ENCODE data around the gene UNKL. TPM values are rescaled to one million over a fixed set of nuclear protein-coding genes. Genes with fewer than 3 reads are reported as not detected.
A peak's percentile ranks its signal among the peaks of the same experiment; 100 is the strongest.

The UNKL gene
- total and polyA plus RNA-seq, 8 donors = 4.4 to 22.1 (median 10.2) TPM

DNA sequence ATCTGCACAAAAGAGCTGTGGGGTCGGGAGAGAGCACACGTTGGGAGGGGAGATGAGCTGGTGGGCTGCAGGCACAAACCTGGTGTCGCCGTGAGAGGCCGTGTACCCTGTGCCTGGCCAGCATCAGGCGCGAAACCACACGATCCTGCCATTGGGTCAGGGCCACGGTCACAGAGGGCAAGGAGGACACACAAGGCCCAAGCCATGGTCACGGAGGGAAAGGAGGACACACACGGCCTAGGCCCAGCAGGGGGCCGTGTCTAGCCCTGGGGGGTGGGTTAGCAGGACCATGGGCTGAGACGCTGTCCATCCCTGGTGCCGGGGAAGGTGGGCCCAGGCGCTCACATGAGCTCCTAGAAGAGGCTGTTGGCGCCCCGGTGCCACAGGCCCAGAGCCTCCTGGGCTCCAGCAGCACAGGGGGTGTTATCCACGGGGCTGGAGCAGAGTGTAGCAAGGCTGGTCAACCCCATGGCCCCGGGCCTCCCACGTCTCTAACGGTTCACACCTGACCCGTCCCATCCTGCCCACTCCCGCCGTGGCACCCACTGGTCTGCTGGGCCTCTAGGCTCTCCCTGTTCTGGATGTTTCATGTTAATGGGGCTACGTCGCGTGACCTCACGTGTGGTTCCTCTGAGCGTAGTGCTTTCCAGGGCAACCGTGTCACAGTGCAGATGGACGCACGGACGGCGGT lies 37.3 kb upstream of the UNKL start:
- no peak for DNase-seq
- no peaks in the 10 kb centered on the region for H3K9me3 ChIP-seq
- peaks cover 0 to 30% (median 7%) of the 10 kb centered on the region in 3 donors for H3K36me3 ChIP-seq
- no peaks in the 10 kb centered on the region for H3K4me1 ChIP-seq
- 93 to 94% methylated on average over 34 of the region's 34 CpGs for whole genome bisulfite sequencing, 2 donors
- no peak for FAIRE-seq
- ATAC-seq = no peak
- no peak for TF ChIP-seq CTCF (IDR thresholded peaks at IDR 0.05)
- no peak overlapping the region for H3K27ac ChIP-seq
- intact Hi-C loops (cut with DNase I) = no loop called here
- H3K4me3 ChIP-seq = no peak overlapping the region
- no peaks in the 10 kb centered on the region for H3K27me3 ChIP-seq

GRCh38 chr16:1450841-1451240 lies 36.3 kb upstream of the UNKL start:
- WGBS, 2 donors = 96% methylated on average over 21 of the region's 21 CpGs
- peaks cover 0 to 28% (median 7%) of the 10 kb centered on the region in 3 donors for H3K36me3 ChIP-seq
- intact Hi-C loops (cut with DNase I) = no loop called here
- no peaks in the 10 kb centered on the region for H3K9me3 ChIP-seq
- no peak for FAIRE-seq
- no peaks in the 10 kb centered on the region for H3K4me1 ChIP-seq
- no peak for DNase-seq
- TF ChIP-seq CTCF (IDR thresholded peaks at IDR 0.05) = no peak
- ATAC-seq = no peak
- H3K27ac ChIP-seq = no peak overlapping the region
- H3K27me3 ChIP-seq = no peaks in the 10 kb centered on the region
- H3K4me3 ChIP-seq = no peak overlapping the region

DNA sequence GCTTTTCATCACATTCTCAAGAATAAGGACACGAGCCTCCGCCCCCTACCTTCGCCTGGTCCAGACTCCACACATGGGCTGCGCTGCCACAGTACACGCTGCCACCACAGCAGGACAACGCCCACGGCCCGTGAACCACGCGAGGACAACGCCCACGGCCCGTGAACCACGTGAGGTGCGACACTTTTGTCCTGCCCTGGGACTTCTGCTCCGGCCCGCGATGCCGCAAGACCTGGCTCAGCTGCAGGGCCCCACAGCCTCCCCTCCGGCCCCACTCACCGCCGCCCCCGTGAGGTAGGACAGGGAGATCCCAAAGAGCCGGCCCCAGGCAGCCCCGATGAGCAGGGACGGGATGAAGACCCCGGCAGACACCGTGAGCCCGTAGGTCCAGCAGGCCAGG lies 35.7 kb upstream of the UNKL start:
- Histone ChIP-seq H3K36me3 (peaks cover 0 to 22% (median 7%) of the 10 kb centered on the region in 3 donors), H3K27me3 (no peaks in the 10 kb centered on the region), H3K9me3 (no peaks in the 10 kb centered on the region), H3K27ac (no peak overlapping the region), H3K4me3 (no peak overlapping the region), H3K4me1 (no peaks in the 10 kb centered on the region)
- ATAC-seq = no peak
- intact Hi-C loops (cut with DNase I) = no loop called here
- FAIRE-seq = no peak
- WGBS, 2 donors = 92 to 93% methylated on average over 29 of the region's 29 CpGs
- no peak for DNase-seq
- no peak for TF ChIP-seq CTCF (IDR thresholded peaks at IDR 0.05)

- Histone ChIP-seq H3K4me3 (no peak overlapping the region), H3K27me3 (no peaks in the 10 kb centered on the region), H3K36me3 (peaks cover 0 to 14% (median 7%) of the 10 kb centered on the region in 3 donors), H3K27ac (no peak overlapping the region), H3K4me1 (no peaks in the 10 kb centered on the region), H3K9me3 (no peaks in the 10 kb centered on the region)
- WGBS, 2 donors = 95 to 96% methylated on average over 25 of the region's 25 CpGs
- intact Hi-C loops (cut with DNase I) = no loop called here
- DNase-seq (peak in 1 of 6 donors; percentile 62), FAIRE-seq (no peak), ATAC-seq (no peak)
- TF ChIP-seq CTCF (IDR thresholded peaks at IDR 0.05) = no peak
Observed at GRCh38 chr16:1449201-1449788, 34.8 kb upstream of the UNKL start.

GRCh38 chr16:1448536-1449116 lies 34.1 kb upstream of the UNKL start:
- no peak for FAIRE-seq
- Histone ChIP-seq H3K27ac (no peak overlapping the region), H3K4me3 (no peak overlapping the region), H3K9me3 (no peaks in the 10 kb centered on the region), H3K4me1 (no peaks in the 10 kb centered on the region), H3K27me3 (no peaks in the 10 kb centered on the region), H3K36me3 (peaks cover 0 to 9% (median 7%) of the 10 kb centered on the region in 3 donors)
- WGBS, 2 donors = 94 to 96% methylated on average over 29 to 30 of the region's 30 CpGs
- ATAC-seq = no peak
- DNase-seq = no peak
- intact Hi-C loops (cut with DNase I) = no loop called here
- no peak for TF ChIP-seq CTCF (IDR thresholded peaks at IDR 0.05)

Data from pancreas (tissue), 10 donors.